T47D (cell line): ENCODE results near the gene IL21R.

Experiments
- DNase-seq, 2 experiments: peaks; one replicate each; pipeline versions ENCODE4 v3.0.0 to v3.0.0-alpha.2; 2011 to 2012; ENCODE audit warnings: low read depth in 1 of 2, low spot score in 1 of 2
- JUND ChIP-seq: IDR thresholded peaks from 2 replicates; pipeline ENCODE4 v1.6.1; 2012; ENCODE audit warnings: low read depth
- in situ Hi-C: cut with HindIII; loops from 2 replicates; pipeline ENCODE4 v1.10.0; 2016; ENCODE audit warnings: low sequenced_read_pairs, low pct_unique_long_range_greater_than_20kb

Gene IL21R

GRCh38 chr16:27486760-27487159 is 84.8 kb downstream of the IL21R start:
- in situ Hi-C loops = no loop called here
- DNase-seq = no peak

GRCh38 chr16:27489421-27489820 is 87.4 kb downstream of the IL21R start:
- no peak for DNase-seq
- TF ChIP-seq JUND = no peak
- in situ Hi-C loops = no loop called here

More at GRCh38 chr16:27486760-27487159, 84.8 kb downstream of the IL21R start:
- TF ChIP-seq JUND = no peak

GRCh38 chr16:27489906-27490305 is 87.9 kb downstream of the IL21R start:
- DNase-seq = no peak
- TF ChIP-seq JUND = no peak
- in situ Hi-C loops = no loop called here

- no peak for DNase-seq
- no peak for TF ChIP-seq JUND
- in situ Hi-C loops = no loop called here
Observed at GRCh38 chr16:27491894-27492587, 90.1 kb downstream of the IL21R start.

- TF ChIP-seq JUND = no peak
- no peak for DNase-seq
- in situ Hi-C loops = no loop called here
Observed at GRCh38 chr16:27492588-27492979, 90.6 kb downstream of the IL21R start.

- no peak for TF ChIP-seq JUND
- no peak for DNase-seq
- in situ Hi-C loops = no loop called here
Observed at GRCh38 chr16:27495191-27495590, 93.2 kb downstream of the IL21R start.

- TF ChIP-seq JUND = no peak
- in situ Hi-C loops = no loop called here
- no peak for DNase-seq
Observed at GRCh38 chr16:27498031-27498825, 96.3 kb downstream of the IL21R start.

- no peak for TF ChIP-seq JUND
- in situ Hi-C loops = no loop called here
- DNase-seq = no peak
Observed at GRCh38 chr16:27498916-27499658, 97.1 kb downstream of the IL21R start.

GRCh38 chr16:27499659-27500055 is 97.7 kb downstream of the IL21R start:
- TF ChIP-seq JUND = no peak
- DNase-seq = no peak
- in situ Hi-C loops = no loop called here

- TF ChIP-seq JUND = no peak
- in situ Hi-C loops = no loop called here
- DNase-seq = no peak
Observed at GRCh38 chr16:27500801-27501200, 98.8 kb downstream of the IL21R start.
